GM21447 (cell line): ENCODE measurements around the gene EIF2S3.
"Not testable (repeated sequence)": the region's sequence is repeated elsewhere in the genome, so short reads cannot be mapped to it uniquely, and the experiment has no call there.

ENCODE experiments used
- ATAC-seq: cut with Tn5 transposase; IDR thresholded peaks from one replicate; pipeline ENCODE4 v1.9.1; 2021; ENCODE audit not compliant: unreplicated experiment

The EIF2S3 gene

GRCh38 chrX:24049643-24050042, 5.1 kb upstream of the EIF2S3 start:
- not testable (repeated sequence) for ATAC-seq

GRCh38 chrX:24050522-24051318, 4.0 kb upstream of the EIF2S3 start:
- ATAC-seq: not testable (repeated sequence)

GRCh38 chrX:24055043-24055356, 244 bp downstream of the EIF2S3 start:
- peak; percentile 1 for ATAC-seq

GRCh38 chrX:24063488-24063887, 8.7 kb downstream of the EIF2S3 start:
- no peak for ATAC-seq

GRCh38 chrX:24069877-24070276, 15.1 kb downstream of the EIF2S3 start:
- ATAC-seq: no peak

- ATAC-seq: no peak
Observed at GRCh38 chrX:24079411-24079810, 24.7 kb downstream of the EIF2S3 start.

GRCh38 chrX:24080245-24080644, 25.5 kb downstream of the EIF2S3 start:
- not testable (repeated sequence) for ATAC-seq

GRCh38 chrX:24080704-24081103, 25.9 kb downstream of the EIF2S3 start:
- ATAC-seq: peak; percentile 41

GRCh38 chrX:24081661-24082154, 27.0 kb downstream of the EIF2S3 start:
- no peak for ATAC-seq

GRCh38 chrX:24082447-24082846, 27.7 kb downstream of the EIF2S3 start:
- no peak for ATAC-seq

GRCh38 chrX:24085101-24085500, 30.3 kb downstream of the EIF2S3 start:
- ATAC-seq: no peak

- ATAC-seq: no peak
Observed at GRCh38 chrX:24090300-24091200, 35.8 kb downstream of the EIF2S3 start.

- no peak for ATAC-seq
Observed at GRCh38 chrX:24093746-24094145, 39.0 kb downstream of the EIF2S3 start.

- ATAC-seq: no peak
Observed at GRCh38 chrX:24097741-24098260, 43.0 kb downstream of the EIF2S3 start.

GRCh38 chrX:24098932-24099331, 44.2 kb downstream of the EIF2S3 start:
- no peak for ATAC-seq

GRCh38 chrX:24099394-24099793, 44.6 kb downstream of the EIF2S3 start:
- ATAC-seq: no peak

GRCh38 chrX:24100713-24101112, 46.0 kb downstream of the EIF2S3 start:
- no peak for ATAC-seq

GRCh38 chrX:24110069-24110468, 55.3 kb downstream of the EIF2S3 start:
- no peak for ATAC-seq

GRCh38 chrX:24113181-24113580, 58.4 kb downstream of the EIF2S3 start:
- ATAC-seq: no peak

- ATAC-seq: no peak
Observed at GRCh38 chrX:24117258-24117657, 62.5 kb downstream of the EIF2S3 start.

GRCh38 chrX:24124244-24124799, 69.6 kb downstream of the EIF2S3 start:
- ATAC-seq: no peak
